Ovary (tissue), 9 donors: Measurements from ENCODE around the gene LMBR1. TPM values are rescaled to one million over a fixed set of nuclear protein-coding genes. Genes with fewer than 3 reads are reported as not detected.

Source experiments
- DNase-seq, 5 donors: peaks; one replicate each; pipeline ENCODE4 v3.0.0-alpha.2; 2019 to 2020
- H3K27ac ChIP-seq, 2 donors: fragments of 200-600 bp; one replicate each; pipeline versions ENCODE4 v1.5.1 to v1.8.0; 2019 to 2022
- H3K27me3 ChIP-seq: fragments of 200-600 bp; one replicate; pipeline ENCODE4 v1.8.0; 2022
- H3K36me3 ChIP-seq: fragments of 200-600 bp; sonication (generic); one replicate; pipeline ENCODE4 v1.5.1; 2019
- H3K4me1 ChIP-seq: one replicate; pipeline ENCODE4 v1.8.1; 2013; ENCODE audit warnings: mild to moderate bottlenecking, moderate library complexity; ENCODE audit not compliant: insufficient read depth
- H3K4me3 ChIP-seq: fragments of 200-600 bp; sonication (generic); one replicate; pipeline ENCODE4 v1.5.1; 2017
- H3K9me3 ChIP-seq, 2 donors: fragments of 200-600 bp in 1 of 2; sonication (generic) in 1 of 2; one replicate each; pipeline versions ENCODE4 v1.5.1 to v1.8.1; 2013 to 2019; ENCODE audit warnings: mild to moderate bottlenecking in 1 of 2, moderate library complexity in 1 of 2
- EP300 ChIP-seq: sonication (generic); formaldehyde crosslinking; IDR thresholded peaks from one replicate; pipeline ENCODE4 v1.6.1; 2017; ENCODE audit warnings: antibody characterized with exemption
- POLR2A ChIP-seq: fragments of 450-650 bp; IDR thresholded peaks from one replicate; pipeline ENCODE4 v1.6.1; 2017; ENCODE audit warnings: antibody characterized with exemption, mild to moderate bottlenecking, moderate library complexity
- WGBS, 3 donors: extraction: QIAGEN DNeasy Blood & Tissue Kit in 1 of 3; methylation state at CpG; one replicate each; pipeline versions ENCODE4 v1.1.5 to v1.1.7; 2013 to 2017; 5-methylcytosine and 5-hydroxymethylcytosine counted together
- intact Hi-C, 4 donors: fragments of 100-400 bp; cut with DNase I; formaldehyde crosslinking; loops; one replicate each; pipeline versions ENCODE4 v1.11.0 to v1.15.1; 2022 to 2023
- polyA plus RNA-seq, 2 donors: library from polyadenylated mRNA; stranded (reverse); fragments of 200-250 nt in 1 of 2; fragments of 350-450 nt in 1 of 2; fragmentation: Illumina TruSeq in 1 of 2; extraction: RNeasy Lipid Tissue Mini Kit (QIAGEN cat#74804) in 1 of 2; gene quantifications; one replicate each; pipeline ENCODE4 v1.2.3, GENCODE V29; 2013 to 2014
- total RNA-seq, 7 donors: library from RNA; depleted of rRNA in 2 of 7; stranded (reverse); fragments of >200 nt in 2 of 7; fragmentation: NEBNext Ultra II Directional in 3 of 7; extraction: Animal tissue kit (Norgen Biotek cat#: 25700) in 3 of 7; gene quantifications; one replicate each; pipeline versions ENCODE4 v1.1.0 to v1.2.4, GENCODE V29; 2016 to 2023
- TF ChIP-seq, protein P1 (sequence below), 3 donors: fragments of 450-650 bp in 2 of 3; fragments of 200-600 bp in 1 of 3; IDR thresholded peaks; one replicate each; pipeline versions ENCODE4 v1.5.1 to v1.8.0; 2016 to 2022; ENCODE audit warnings: antibody characterized with exemption in 3 of 3, mild to moderate bottlenecking in 1 of 3
- donor health status: DM: no; HTN: no; CAD: no; lungs with moderate emphysema.
- donor health status: DM: no; HTN: no; CAD: no.
- donor health status: Bipolar disorder and iron deficiency.
- donor health status: DM: yes; HTN: yes; CAD: no.
- donor health status: DM: no; HTN: no; CAD: no.
- donor health status: DM: yes; HTN: yes; CAD: no.

Gene LMBR1
- total and polyA plus RNA-seq, 9 donors = 20.0 to 77.1 (median 54.2) TPM

DNA sequence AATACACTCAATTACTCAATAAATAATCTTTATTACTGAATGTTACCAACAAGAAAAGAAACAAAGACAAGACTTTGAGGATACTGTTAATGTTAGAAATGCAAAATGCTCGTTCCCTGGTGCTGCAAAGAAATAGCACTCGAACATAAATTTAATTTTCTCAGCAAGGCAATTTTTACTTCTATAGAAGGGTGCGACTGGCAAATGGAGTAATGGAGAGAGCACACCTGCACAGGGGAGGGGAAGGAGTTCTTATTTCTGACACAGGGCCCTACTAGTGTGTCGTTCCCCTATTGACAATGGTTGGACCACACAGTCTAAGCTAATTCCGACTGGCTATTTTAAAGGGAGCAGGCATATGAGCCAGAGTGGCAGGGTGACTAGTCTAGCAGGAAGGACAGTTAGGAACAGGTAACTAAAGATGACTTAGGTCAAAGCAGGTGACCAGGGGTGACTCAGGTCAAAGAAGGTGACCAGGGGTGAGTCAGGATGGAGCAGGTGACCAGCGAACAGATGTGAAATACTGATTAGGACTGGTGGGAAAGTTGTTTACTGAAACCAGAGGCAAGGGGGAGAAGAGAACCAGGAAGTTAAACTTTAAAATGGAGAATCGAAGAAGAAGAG, 133.3 kb downstream of the LMBR1 start:
- no peak for DNase-seq
- H3K27ac ChIP-seq = no peak overlapping the region
- intact Hi-C loops = loop anchor here in 1 of 4 donors (10.0 kb wide), 1 partner anchor 965 kb away; no protein-coding TSS in a partner anchor
- no peaks in the 10 kb centered on the region for H3K4me1 ChIP-seq
- no peak overlapping the region for H3K4me3 ChIP-seq
- H3K36me3 ChIP-seq = no peaks in the 10 kb centered on the region
- no peaks in the 10 kb centered on the region for H3K27me3 ChIP-seq
- no peaks in the 10 kb centered on the region for H3K9me3 ChIP-seq
- TF ChIP-seq, protein P1, sequence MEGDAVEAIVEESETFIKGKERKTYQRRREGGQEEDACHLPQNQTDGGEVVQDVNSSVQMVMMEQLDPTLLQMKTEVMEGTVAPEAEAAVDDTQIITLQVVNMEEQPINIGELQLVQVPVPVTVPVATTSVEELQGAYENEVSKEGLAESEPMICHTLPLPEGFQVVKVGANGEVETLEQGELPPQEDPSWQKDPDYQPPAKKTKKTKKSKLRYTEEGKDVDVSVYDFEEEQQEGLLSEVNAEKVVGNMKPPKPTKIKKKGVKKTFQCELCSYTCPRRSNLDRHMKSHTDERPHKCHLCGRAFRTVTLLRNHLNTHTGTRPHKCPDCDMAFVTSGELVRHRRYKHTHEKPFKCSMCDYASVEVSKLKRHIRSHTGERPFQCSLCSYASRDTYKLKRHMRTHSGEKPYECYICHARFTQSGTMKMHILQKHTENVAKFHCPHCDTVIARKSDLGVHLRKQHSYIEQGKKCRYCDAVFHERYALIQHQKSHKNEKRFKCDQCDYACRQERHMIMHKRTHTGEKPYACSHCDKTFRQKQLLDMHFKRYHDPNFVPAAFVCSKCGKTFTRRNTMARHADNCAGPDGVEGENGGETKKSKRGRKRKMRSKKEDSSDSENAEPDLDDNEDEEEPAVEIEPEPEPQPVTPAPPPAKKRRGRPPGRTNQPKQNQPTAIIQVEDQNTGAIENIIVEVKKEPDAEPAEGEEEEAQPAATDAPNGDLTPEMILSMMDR (IDR thresholded peaks at IDR 0.05) = no peak
- TF ChIP-seq POLR2A (no peak), EP300 (no peak)
- WGBS, 3 donors = 94 to 99% (median 98%) methylated on average over 7 of the region's 7 CpGs

DNA sequence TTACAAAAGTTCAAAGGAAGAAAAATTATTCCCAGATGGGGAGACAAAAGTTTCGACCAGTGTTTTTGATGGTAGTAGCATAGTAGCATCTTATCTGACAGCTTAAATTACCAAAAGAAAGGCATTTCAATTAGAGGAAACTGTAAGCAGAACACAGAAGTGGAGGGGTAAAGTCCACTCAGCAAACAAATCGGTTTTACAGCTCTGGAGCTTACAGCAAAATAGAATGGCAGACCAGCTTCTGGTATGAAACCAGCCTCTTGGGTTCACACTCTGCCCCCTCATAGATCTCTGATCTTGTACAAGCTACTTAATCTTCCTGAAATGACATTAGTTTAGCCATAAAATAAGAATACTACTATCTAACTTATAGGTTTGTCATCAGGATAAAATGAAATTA, 133.8 kb downstream of the LMBR1 start:
- Histone ChIP-seq H3K27me3 (no peaks in the 10 kb centered on the region), H3K4me3 (no peak overlapping the region), H3K36me3 (no peaks in the 10 kb centered on the region), H3K27ac (no peak overlapping the region), H3K4me1 (no peaks in the 10 kb centered on the region), H3K9me3 (no peaks in the 10 kb centered on the region)
- TF ChIP-seq POLR2A (no peak), EP300 (no peak)
- TF ChIP-seq, protein P1 (IDR thresholded peaks at IDR 0.05) = no peak
- intact Hi-C loops = no loop called here
- DNase-seq = no peak
- 88 to 96% (median 95%) methylated on average over 2 of the region's 2 CpGs for WGBS, 3 donors

DNA sequence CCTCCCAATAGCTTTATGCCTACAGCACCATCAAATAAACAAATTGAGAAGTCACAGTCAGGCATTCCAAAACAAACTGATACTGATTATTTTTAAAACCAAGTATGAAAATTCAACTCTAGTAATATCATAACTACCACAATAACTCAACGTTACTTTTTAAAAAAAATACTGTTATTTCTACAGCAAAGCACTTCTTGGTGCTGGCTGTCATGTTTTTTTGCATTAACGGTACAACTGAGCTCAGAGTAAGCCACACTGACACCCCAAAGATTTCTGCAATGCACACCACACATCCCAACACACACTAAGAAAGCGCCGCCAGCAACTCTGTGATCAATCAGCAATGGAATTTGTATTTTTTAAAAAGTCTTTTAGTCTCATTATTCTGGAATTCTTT, 138.8 kb downstream of the LMBR1 start:
- 13 to 46% (median 23%) methylated on average over 4 of the region's 4 CpGs for WGBS, 3 donors
- Histone ChIP-seq H3K4me1 (no peaks in the 10 kb centered on the region), H3K4me3 (no peak overlapping the region), H3K36me3 (no peaks in the 10 kb centered on the region), H3K9me3 (no peaks in the 10 kb centered on the region), H3K27me3 (no peaks in the 10 kb centered on the region), H3K27ac (no peak overlapping the region)
- DNase-seq = no peak
- intact Hi-C loops = no loop called here
- TF ChIP-seq, protein P1 (IDR thresholded peaks at IDR 0.05) = no peak
- TF ChIP-seq POLR2A (no peak), EP300 (no peak)

DNA sequence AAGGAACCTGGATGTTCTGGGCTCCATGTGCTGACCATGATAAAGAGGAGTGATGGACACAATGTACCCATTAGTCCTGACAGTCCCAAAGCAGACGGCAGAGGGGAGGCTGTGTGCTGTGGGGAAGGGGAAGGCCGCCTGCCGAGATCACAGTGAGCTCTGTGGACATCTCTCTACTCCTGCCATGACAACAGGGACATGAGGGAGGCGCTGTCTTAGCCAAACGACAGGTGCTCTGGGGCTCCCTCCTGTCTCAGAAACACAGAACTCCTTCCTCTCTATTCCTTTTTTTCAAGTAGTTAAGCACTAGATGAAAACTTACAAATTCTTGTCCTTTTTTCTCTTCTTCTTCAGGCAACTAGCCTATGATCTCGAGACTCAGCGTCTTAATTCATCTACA, 139.4 kb downstream of the LMBR1 start:
- no peak overlapping the region for H3K4me3 ChIP-seq
- 34 to 62% (median 50%) methylated on average over 7 of the region's 7 CpGs for WGBS, 3 donors
- H3K27ac ChIP-seq = no peak overlapping the region
- H3K27me3 ChIP-seq = no peaks in the 10 kb centered on the region
- no peaks in the 10 kb centered on the region for H3K4me1 ChIP-seq
- intact Hi-C loops = no loop called here
- DNase-seq = no peak
- no peak for TF ChIP-seq EP300
- no peak for TF ChIP-seq POLR2A
- TF ChIP-seq, protein P1 (IDR thresholded peaks at IDR 0.05) = no peak
- H3K36me3 ChIP-seq = no peaks in the 10 kb centered on the region
- H3K9me3 ChIP-seq = no peaks in the 10 kb centered on the region
